ENCODE measurements around the gene TRIM56.

- TF ChIP-seq CTCF (IDR thresholded peaks at IDR 0.05) (no peak), POLR2A (IDR thresholded peaks at IDR 0.05) (no peak)
Measured at GRCh38 chr7:101097561-101097960, 12.3 kb downstream of the TRIM56 start.

Measured in heart left ventricle (tissue), 13 donors.